HPDE6-E6E7 (cell line): Measurements from ENCODE around the gene KRTAP5-9.
"Not testable (repeated sequence)": the region's sequence is repeated elsewhere in the genome, so short reads cannot be mapped to it uniquely, and the experiment has no call there.

Source experiments
- DNase-seq: peaks from one replicate; pipeline ENCODE4 v3.0.0; 2011; ENCODE audit warnings: missing footprints; ENCODE audit errors: extremely low spot score

KRTAP5-9 gene

GRCh38 chr11:71548120-71548519 is at the start of gene KRTAP5-9:
KRTAP5-9 (plus strand) TSS chr11:71548420; CDS start chr11:71548658, 238 bp downstream.
- no peak for DNase-seq

GRCh38 chr11:71499125-71499524 is 49.1 kb upstream of the KRTAP5-9 start:
- no peak for DNase-seq

GRCh38 chr11:71499546-71499945 is 48.7 kb upstream of the KRTAP5-9 start:
- DNase-seq: no peak

GRCh38 chr11:71500601-71501021 is 47.6 kb upstream of the KRTAP5-9 start:
- no peak for DNase-seq

GRCh38 chr11:71501071-71501985 is 46.9 kb upstream of the KRTAP5-9 start:
- no peak for DNase-seq

- no peak for DNase-seq
These were observed 46.2 kb upstream of the KRTAP5-9 start for GRCh38 chr11:71502026-71502425.

- DNase-seq: no peak
These were observed 45.3 kb upstream of the KRTAP5-9 start for GRCh38 chr11:71502871-71503435.

- no peak for DNase-seq
These were observed 43.7 kb upstream of the KRTAP5-9 start for GRCh38 chr11:71504531-71504930.

GRCh38 chr11:71505001-71505400 is 43.2 kb upstream of the KRTAP5-9 start:
- DNase-seq: no peak

GRCh38 chr11:71505781-71506180 is 42.4 kb upstream of the KRTAP5-9 start:
- DNase-seq: no peak

- no peak for DNase-seq
These were observed 41.1 kb upstream of the KRTAP5-9 start for GRCh38 chr11:71507102-71507501.

- no peak for DNase-seq
These were observed 29.4 kb upstream of the KRTAP5-9 start for GRCh38 chr11:71518506-71519471.

GRCh38 chr11:71519546-71519945 is 28.7 kb upstream of the KRTAP5-9 start:
- DNase-seq: no peak

GRCh38 chr11:71525188-71525937 is 22.9 kb upstream of the KRTAP5-9 start:
- DNase-seq: no peak

GRCh38 chr11:71525938-71526495 is 22.2 kb upstream of the KRTAP5-9 start:
- DNase-seq: no peak

- DNase-seq: not testable (repeated sequence)
These were observed 21.2 kb upstream of the KRTAP5-9 start, which contains the start of gene KRTAP5-7 for GRCh38 chr11:71526796-71527575. KRTAP5-7 (plus strand) TSS chr11:71527267; CDS start chr11:71527301, 34 bp downstream.

GRCh38 chr11:71527576-71528210 is 20.5 kb upstream of the KRTAP5-9 start:
- no peak for DNase-seq

GRCh38 chr11:71530602-71531001 is 17.6 kb upstream of the KRTAP5-9 start:
- no peak for DNase-seq

GRCh38 chr11:71532036-71532610 is 16.1 kb upstream of the KRTAP5-9 start:
- DNase-seq: no peak
